Endothelial cell of umbilical vein (primary cell): ENCODE measurements around the gene ATP2B2.

ENCODE experiments used
- MYC ChIP-seq: IDR thresholded peaks from one replicate; pipeline ENCODE4 v1.6.1; 2011; ENCODE audit warnings: mild to moderate bottlenecking, low read depth, low read length
- POLR2A ChIP-seq: IDR thresholded peaks from 2 replicates; pipeline ENCODE4 v1.6.1; 2012; ENCODE audit warnings: low read depth, mild to moderate bottlenecking, control low read depth, low read length
- POLR2AphosphoS5 ChIP-seq: IDR thresholded peaks from 2 replicates; pipeline ENCODE4 v1.6.1; 2012; ENCODE audit warnings: low read depth, mild to moderate bottlenecking, control low read depth, low read length, moderate library complexity; ENCODE audit not compliant: insufficient read depth
- TF ChIP-seq, protein P1 (sequence below), 2 donors: IDR thresholded peaks; 1 replicate in 1 of 2; 2 replicates in 1 of 2; pipeline ENCODE4 v1.5.1; 2011; ENCODE audit warnings: low read length in 2 of 2, mild to moderate bottlenecking in 2 of 2, moderate library complexity in 2 of 2, control low read depth in 1 of 2, inconsistent platforms in 1 of 2, low read depth in 1 of 2; ENCODE audit not compliant: insufficient read depth in 1 of 2; ENCODE audit errors: extremely low read depth in 1 of 2

DNA sequence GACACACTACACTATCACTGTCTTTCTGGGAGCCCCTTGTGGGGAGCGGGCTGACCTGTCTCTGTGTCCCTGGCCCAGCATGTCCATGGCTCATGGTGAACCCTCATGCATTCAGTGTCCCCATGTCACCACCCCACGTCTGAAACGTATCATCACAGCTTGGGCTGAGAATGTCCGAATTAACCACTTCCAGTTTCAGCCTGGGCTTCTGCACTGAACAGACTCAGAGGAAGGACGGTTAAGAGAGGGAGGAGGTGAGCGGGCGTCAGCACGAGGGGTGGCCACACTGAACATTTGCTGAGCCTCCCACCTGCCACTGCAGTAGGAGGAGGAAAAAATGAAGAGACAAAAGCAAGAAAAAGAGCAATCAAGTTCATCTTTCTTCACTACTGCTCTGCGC lies 30.5 kb downstream of the ATP2B2 start:
- TF ChIP-seq, protein P1, sequence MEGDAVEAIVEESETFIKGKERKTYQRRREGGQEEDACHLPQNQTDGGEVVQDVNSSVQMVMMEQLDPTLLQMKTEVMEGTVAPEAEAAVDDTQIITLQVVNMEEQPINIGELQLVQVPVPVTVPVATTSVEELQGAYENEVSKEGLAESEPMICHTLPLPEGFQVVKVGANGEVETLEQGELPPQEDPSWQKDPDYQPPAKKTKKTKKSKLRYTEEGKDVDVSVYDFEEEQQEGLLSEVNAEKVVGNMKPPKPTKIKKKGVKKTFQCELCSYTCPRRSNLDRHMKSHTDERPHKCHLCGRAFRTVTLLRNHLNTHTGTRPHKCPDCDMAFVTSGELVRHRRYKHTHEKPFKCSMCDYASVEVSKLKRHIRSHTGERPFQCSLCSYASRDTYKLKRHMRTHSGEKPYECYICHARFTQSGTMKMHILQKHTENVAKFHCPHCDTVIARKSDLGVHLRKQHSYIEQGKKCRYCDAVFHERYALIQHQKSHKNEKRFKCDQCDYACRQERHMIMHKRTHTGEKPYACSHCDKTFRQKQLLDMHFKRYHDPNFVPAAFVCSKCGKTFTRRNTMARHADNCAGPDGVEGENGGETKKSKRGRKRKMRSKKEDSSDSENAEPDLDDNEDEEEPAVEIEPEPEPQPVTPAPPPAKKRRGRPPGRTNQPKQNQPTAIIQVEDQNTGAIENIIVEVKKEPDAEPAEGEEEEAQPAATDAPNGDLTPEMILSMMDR (IDR thresholded peaks at IDR 0.05; ENCODE audit: extremely low read depth in 1 of 2, insufficient read depth in 1 of 2, low read depth in 1 of 2, low read length in 2 of 2): no peak
- no peak for TF ChIP-seq POLR2A
- TF ChIP-seq MYC: no peak
- TF ChIP-seq POLR2AphosphoS5: no peak
